Heart right ventricle (tissue), 16 donors: ENCODE results near the gene NCOA6. TPM values are rescaled to one million over a fixed set of nuclear protein-coding genes. Genes with fewer than 3 reads are reported as not detected.

Experiments used
- ATAC-seq, 8 donors: fragments of 200-7000 bp; cut with Tn5 transposase; one replicate each; pipeline ENCODE4 v1.9.1; 2020; ENCODE audit warnings: mild to moderate bottlenecking in 8 of 8, moderate library complexity in 8 of 8, moderate number of reproducible peaks in 1 of 8
- DNase-seq, 2 donors: peaks; one replicate each; pipeline ENCODE4 v3.0.0-alpha.2; 2020
- H3K27ac ChIP-seq, 10 donors: fragments of 200-600 bp; sonication (generic) in 2 of 10; one replicate each; pipeline versions ENCODE4 v1.5.0 to v1.8.0; 2020 to 2022; ENCODE audit warnings: mild to moderate bottlenecking in 3 of 10
- H3K27me3 ChIP-seq, 7 donors: fragments of 200-600 bp; one replicate each; pipeline ENCODE4 v1.8.0; 2021 to 2022; ENCODE audit warnings: mild to moderate bottlenecking in 2 of 7
- H3K36me3 ChIP-seq, 9 donors: fragments of 200-600 bp; sonication (generic) in 1 of 9; one replicate each; pipeline versions ENCODE4 v1.5.0 to v1.8.0; 2020 to 2022; ENCODE audit warnings: mild to moderate bottlenecking in 2 of 9
- H3K4me1 ChIP-seq, 9 donors: fragments of 200-600 bp; sonication (generic) in 1 of 9; one replicate each; pipeline versions ENCODE4 v1.5.0 to v1.8.0; 2020 to 2022; ENCODE audit warnings: mild to moderate bottlenecking in 4 of 9
- H3K4me3 ChIP-seq, 10 donors: fragments of 200-600 bp; sonication (generic) in 2 of 10; one replicate each; pipeline versions ENCODE4 v1.5.0 to v1.8.0; 2020 to 2022; ENCODE audit warnings: mild to moderate bottlenecking in 7 of 10, moderate library complexity in 2 of 10
- H3K9me3 ChIP-seq, 11 donors: fragments of 200-600 bp in 10 of 11; sonication (generic) in 2 of 11; one replicate each; pipeline versions ENCODE4 v1.5.0 to v1.8.0; 2013 to 2022; ENCODE audit warnings: mild to moderate bottlenecking in 2 of 11, control low read depth in 1 of 11, moderate library complexity in 1 of 11
- CTCF ChIP-seq, 9 donors: fragments of 200-600 bp; sonication (generic) in 2 of 9; IDR thresholded peaks; one replicate each; pipeline versions ENCODE4 v1.5.0 to v1.8.0; 2021 to 2022; ENCODE audit warnings: antibody characterized with exemption in 9 of 9, mild to moderate bottlenecking in 5 of 9, moderate library complexity in 1 of 9
- WGBS, 2 donors: extraction: QIAGEN DNeasy Blood & Tissue Kit; methylation state at CpG; one replicate each; pipeline ENCODE4 v1.1.7; 2013; ENCODE audit warnings: inconsistent platforms in 1 of 2; 5-methylcytosine and 5-hydroxymethylcytosine counted together
- intact Hi-C, 10 donors: fragments of 100-400 bp; cut with DNase I; formaldehyde crosslinking; loops; one replicate each; pipeline versions ENCODE4 v1.11.1 to v1.14.2; 2022
- polyA plus RNA-seq, 2 donors: library from polyadenylated mRNA; stranded (reverse); fragments of 200-250 nt; gene quantifications; one replicate each; pipeline ENCODE4 v1.2.3, GENCODE V29; 2013
- total RNA-seq, 10 donors: library from RNA; stranded (reverse); fragmentation: NEBNext Ultra II Directional in 3 of 10; extraction: Animal tissue kit (Norgen Biotek cat#: 25700) in 3 of 10; gene quantifications; one replicate each; pipeline versions ENCODE4 v1.2.1 to v1.2.4, GENCODE V29; 2021 to 2023
- donor health status: Arrhythmogenic right ventricular cardiomyopathy.
- donor health status: ischemic (EF 13 %, LVEDD 7.1; RV severe dilation, severe dysfunction).
- donor health status: healthy with polysubstance abuse.
- donor health status: DM: no; HTN: yes; CAD: no.
- donor health status: DM: no; HTN: no; CAD: no.
- donor health status: ischemic (EF 25% LVEDD 6.9; RV normal size, moderate dysfunction).
- donor health status: ischemic (EF 25% LVEDD 5.7; RV mildly dilated, moderate dysfunction).
- donor health status: healthy.
- donor health status: DM: yes; HTN: yes; CAD: no.
- donor health status: Ischemic cardiomyopathy.
- donor health status: ischemic (EF 35%, LVEDD 5.7; RV mildly dilated, moderate dysfunction).
- donor health status: nonischemic (EF 11% LVEDD 7.7; RV severe dilation, severe dysfunction).
- donor health status: DM: yes; HTN: yes; CAD: no.
- donor health status: PGD.
- donor health status: ischemic (EF 29% LVEDD 5.4; RV normal size, mild dysfunction).
- donor health status: nonischemic (EF 23%, LVEDD 6.1; RV moderate dilation, normal function).

Gene NCOA6
- total and polyA plus RNA-seq, 12 donors = 11.6 to 37.5 (median 18.0) TPM

- peak within 1 kb of the TSS; percentile 58 to 82 (median 76) for H3K4me3 ChIP-seq
- TF ChIP-seq CTCF (IDR thresholded peaks at IDR 0.05) = peak; percentile 53 to 88 (median 79)
Measured at GRCh38 chr20:34872622-34873224, 47.3 kb upstream of the NCOA6 start, which contains the start of gene GGT7. Gene GGT7 (minus strand): TSS chr20:34872856. CDS start chr20:34872815, 41 bp downstream.

GRCh38 chr20:34871966-34872621, 46.6 kb upstream of the NCOA6 start:
- H3K4me3 ChIP-seq = peak overlapping the region; percentile 58 to 82 (median 76)
- peaks cover 8 to 51% (median 31%) of the 10 kb centered on the region in 9 donors for H3K4me1 ChIP-seq
- DNase-seq (no peak), ATAC-seq (no peak)
- peaks cover 0 to 4% (median 0%) of the 10 kb centered on the region in 7 donors for H3K27me3 ChIP-seq
- 25 to 32% methylated on average over 10 of the region's 10 CpGs for WGBS, 2 donors
- H3K27ac ChIP-seq = peak overlapping the region; percentile 18 to 83 (median 74)
- no peaks in the 10 kb centered on the region for H3K9me3 ChIP-seq
- TF ChIP-seq CTCF (IDR thresholded peaks at IDR 0.05) = no peak
- intact Hi-C loops = loop anchor here in 6 of 10 donors (2.0 to 10.0 kb wide), 7 partner anchors 85 to 340 kb away; partner anchors contain the start of genes TRPC4AP (in 3 of the 6), GSS (in 2 of the 6) and MYH7B (in 2 of the 6)
- H3K36me3 ChIP-seq = no peaks in the 10 kb centered on the region

More at GRCh38 chr20:34872622-34873224, 47.3 kb upstream of the NCOA6 start, which contains the start of gene GGT7:
- DNase-seq (peak; percentile 80 to 86), ATAC-seq (peak; percentile 57 to 72 (median 66))
- Histone ChIP-seq H3K4me1 (peaks cover 8 to 53% (median 37%) of the 10 kb centered on the region in 9 donors), H3K27me3 (peaks cover 0 to 4% (median 0%) of the 10 kb centered on the region in 7 donors), H3K27ac (peak within 1 kb of the TSS; percentile 18 to 83 (median 74)), H3K9me3 (no peaks in the 10 kb centered on the region), H3K36me3 (no peaks in the 10 kb centered on the region)
- intact Hi-C loops = loop anchor here in 6 of 10 donors (2.0 to 10.0 kb wide), 7 partner anchors 84 to 340 kb away; partner anchors contain the start of genes TRPC4AP (in 3 of the 6), GSS (in 2 of the 6) and MYH7B (in 2 of the 6)
- WGBS, 2 donors = 2 to 3% methylated on average over 52 of the region's 52 CpGs

GRCh38 chr20:34871320-34871926, 46.0 kb upstream of the NCOA6 start:
- Histone ChIP-seq H3K4me3 (peak overlapping the region; percentile 10 to 82 (median 73)), H3K9me3 (no peaks in the 10 kb centered on the region), H3K27me3 (peaks cover 0 to 4% (median 0%) of the 10 kb centered on the region in 7 donors), H3K4me1 (peaks cover 8 to 51% (median 31%) of the 10 kb centered on the region in 9 donors), H3K27ac (peak overlapping the region in 6 of 10 donors; percentile 68 to 83 (median 77)), H3K36me3 (no peaks in the 10 kb centered on the region)
- intact Hi-C loops = loop anchor here in 6 of 10 donors (5.0 to 10.0 kb wide), 6 partner anchors 86 to 341 kb away; partner anchors contain the start of genes TRPC4AP (in 3 of the 6), GSS (in 2 of the 6) and MYH7B (in 2 of the 6)
- no peak for ATAC-seq
- TF ChIP-seq CTCF (IDR thresholded peaks at IDR 0.05) = no peak
- DNase-seq = no peak
- WGBS, 2 donors = 81 to 92% methylated on average over 7 of the region's 7 CpGs

GRCh38 chr20:34864216-34864615, 38.8 kb upstream of the NCOA6 start:
- Histone ChIP-seq H3K4me3 (no peak overlapping the region), H3K27ac (no peak overlapping the region), H3K4me1 (peaks cover 0 to 10% (median 0%) of the 10 kb centered on the region in 9 donors), H3K27me3 (no peaks in the 10 kb centered on the region), H3K9me3 (no peaks in the 10 kb centered on the region), H3K36me3 (peaks cover 0 to 30% (median 0%) of the 10 kb centered on the region in 9 donors)
- intact Hi-C loops = loop anchor here in 1 of 10 donors (10.0 kb wide), 1 partner anchor 411 kb away; the partner anchor contains the start of gene MMP24OS
- no peak for DNase-seq
- ATAC-seq = no peak
- WGBS, 2 donors = 96 to 98% methylated on average over 5 of the region's 5 CpGs
- no peak for TF ChIP-seq CTCF (IDR thresholded peaks at IDR 0.05)
